HepG2 (cell line): Measurements from ENCODE around the gene BLOC1S2. TPM values are rescaled to one million over a fixed set of nuclear protein-coding genes. Genes with fewer than 3 reads are reported as not detected.

ENCODE experiments used
- ATAC-seq: fragments of 200-7000 bp; cut with Tn5 transposase; 3 replicates; pipeline ENCODE4 v1.9.1; 2020; ENCODE audit warnings: mild to moderate bottlenecking, moderate library complexity
- BruUV-seq: library from RNA; stranded (reverse); fragments of 400-500 nt; replicated peaks from 2 replicates; lab custom pipeline; 2021; lab: Mats Ljungman, UMichigan
- CTCF ChIA-PET: fragments of 300-600 bp; formaldehyde crosslinking; extraction: SDS; loops from one replicate; lab custom pipeline; 2021; ENCODE audit warnings: low total read pairs, inconsistent platforms, low intra/inter-chr PET ratio; lab: Yijun Ruan, JAX
- POLR2A ChIA-PET: fragments of 350-600 bp; sonication (Branson Sonifier 250); formaldehyde crosslinking; loops from one replicate; lab custom pipeline; 2020; ENCODE audit warnings: antibody characterized with exemption, inconsistent platforms; lab: Yijun Ruan, JAX
- DNase-seq: peaks from one replicate; pipeline ENCODE4 v3.0.0-alpha.2; 2015; ENCODE audit warnings: low spot score
- FAIRE-seq: peaks from 3 replicates; lab custom pipeline; 2011; peaks lifted over from hg19 to GRCh38; lab: Jason Lieb, UNC
- H2AFZ ChIP-seq: one replicate; pipeline ENCODE4 v1.6.1; 2011; ENCODE audit warnings: low read length, inconsistent platforms
- H3K27ac ChIP-seq: fragments of 300-600 bp; 3 replicates; pipeline ENCODE4 v1.8.0; 2011; ENCODE audit warnings: mixed run types, mild to moderate bottlenecking, mixed read lengths, low read length, inconsistent platforms; ENCODE audit not compliant: insufficient read depth; ENCODE audit errors: extremely low read length
- H3K27me3 ChIP-seq, 2 experiments: fragments of 200-600 bp in 1 of 2; 2 replicates in 1 of 2; 3 replicates in 1 of 2; pipeline versions ENCODE4 v1.6.0 to v1.8.0; 2011; ENCODE audit warnings: low read length in 2 of 2, mild to moderate bottlenecking in 2 of 2, moderate library complexity in 2 of 2, inconsistent platforms in 1 of 2; ENCODE audit not compliant: insufficient read depth in 2 of 2, control insufficient read depth in 1 of 2
- H3K36me3 ChIP-seq, 2 experiments: fragments of 200-600 bp in 1 of 2; replicated peaks in 1 of 2; 2 replicates in 1 of 2; 3 replicates in 1 of 2; pipeline versions ENCODE4 v1.5.1 to v1.8.0; 2011; ENCODE audit warnings: low read length in 2 of 2, inconsistent platforms in 1 of 2; ENCODE audit not compliant: insufficient read depth in 2 of 2, control insufficient read depth in 1 of 2
- H3K4me1 ChIP-seq: 2 replicates; pipeline ENCODE4 v1.5.1; 2012; ENCODE audit warnings: low read length, inconsistent platforms; ENCODE audit not compliant: insufficient read depth
- H3K4me2 ChIP-seq: 2 replicates; pipeline ENCODE4 v1.6.0; 2011; ENCODE audit warnings: low read depth, low read length, inconsistent platforms
- H3K4me3 ChIP-seq, 3 experiments: fragments of 200-600 bp in 1 of 3; sonication (generic), shearing (Covaris generic) in 1 of 3; replicated peaks in 1 of 3; 2 replicates each; pipeline ENCODE4 v1.5.1; 2011 to 2016; ENCODE audit warnings: low read length in 3 of 3, inconsistent platforms in 2 of 3, low read depth in 2 of 3, mild to moderate bottlenecking in 2 of 3, control low read depth in 1 of 3, mixed read lengths in 1 of 3; ENCODE audit not compliant: insufficient read depth in 1 of 3
- H3K79me2 ChIP-seq: one replicate; pipeline ENCODE4 v1.6.1; 2011; ENCODE audit warnings: low read length, inconsistent platforms; ENCODE audit not compliant: insufficient read depth
- H3K9ac ChIP-seq: 2 replicates; pipeline ENCODE4 v1.6.0; 2011; ENCODE audit warnings: mild to moderate bottlenecking, low read depth, low read length, inconsistent platforms; ENCODE audit not compliant: insufficient read depth
- H3K9me3 ChIP-seq: 2 replicates; pipeline ENCODE4 v1.5.1; 2012; ENCODE audit warnings: mild to moderate bottlenecking, low read length
- H4K20me1 ChIP-seq: 2 replicates; pipeline ENCODE4 v1.6.0; 2011; ENCODE audit warnings: inconsistent platforms, mild to moderate bottlenecking, low read length, moderate library complexity; ENCODE audit not compliant: insufficient read depth
- PHF20 ChIP-seq: sonication (generic); formaldehyde crosslinking; IDR thresholded peaks from 2 replicates; pipeline ENCODE4 v1.5.0; 2020; ENCODE audit warnings: mild to moderate bottlenecking, missing genetic modification reagents
- POLR2AphosphoS5 ChIP-seq: IDR thresholded peaks from 2 replicates; pipeline ENCODE4 v1.6.1; 2012; ENCODE audit warnings: low read depth, low read length
- TEAD3 ChIP-seq: optimal IDR thresholded peaks from 2 replicates; pipeline ENCODE3; 2016; ENCODE audit warnings: borderline replicate concordance
- ZMYM3 ChIP-seq: sonication (generic); formaldehyde crosslinking; IDR thresholded peaks from 2 replicates; pipeline ENCODE4 v1.5.1; 2020; ENCODE audit warnings: mild to moderate bottlenecking, missing genetic modification reagents
- WGBS: methylation state at CpG from one replicate; pipeline ENCODE4 v1.1.6; 2017; ENCODE audit warnings: low lambda C conversion rate; 5-methylcytosine and 5-hydroxymethylcytosine counted together
- in situ Hi-C: cut with HindIII; loops from 2 replicates; pipeline ENCODE4 v1.10.0; 2017; ENCODE audit warnings: low pct_unique_long_range_greater_than_20kb; ENCODE audit not compliant: extremely low pct_ligation_motif_present
- intact Hi-C: fragments of 100-400 bp; cut with micrococcal nuclease; formaldehyde crosslinking; loops from one replicate; pipeline ENCODE4 v1.10.0; 2022; ENCODE audit not compliant: unreplicated experiment
- polyA plus RNA-seq, 8 experiments: library from polyadenylated mRNA; depleted of rRNA in 3 of 8; stranded (reverse) in 7 of 8; unstranded in 1 of 8; fragments of >200 nt; fragmentation: Illumina TruSeq in 4 of 8; extraction: Trizol in 4 of 8; gene quantifications; 2 replicates each; pipeline versions ENCODE4 v1.2.1 to v1.2.3, GENCODE V29; 2011 to 2016; ENCODE audit warnings: low read depth in 4 of 8, missing spikeins in 1 of 8, mixed read lengths in 1 of 8; ENCODE audit not compliant: insufficient read depth in 1 of 8
- small RNA-seq, 3 experiments: library from RNA; depleted of rRNA; stranded (forward); fragments of <200 nt; gene quantifications; one replicate each; pipeline ENCODE3, GENCODE V24; 2012; ENCODE audit warnings: low read depth in 2 of 3, low replicate concordance in 1 of 3; ENCODE audit not compliant: insufficient read length in 3 of 3, insufficient read depth in 2 of 3
- total RNA-seq, 5 experiments: library from RNA; depleted of rRNA; stranded (reverse); fragments of >200 nt; fragmentation: Illumina TruSeq; extraction: Trizol; gene quantifications; 2 replicates each; pipeline ENCODE4 v1.2.3, GENCODE V29; 2016; ENCODE audit warnings: low read depth in 1 of 5
- TF ChIP-seq, protein P1 (sequence below): sonication (generic); formaldehyde crosslinking; IDR thresholded peaks from 2 replicates; pipeline ENCODE4 v1.5.1; 2020; ENCODE audit warnings: missing genetic modification reagents, mild to moderate bottlenecking, borderline replicate concordance
- TF ChIP-seq, protein P2 (sequence below): sonication (generic); formaldehyde crosslinking; IDR thresholded peaks from 2 replicates; pipeline ENCODE4 v1.4.0; 2020; ENCODE audit warnings: mild to moderate bottlenecking, missing genetic modification reagents
- TF ChIP-seq, protein P3 (sequence below): sonication (generic); formaldehyde crosslinking; IDR thresholded peaks from 2 replicates; pipeline ENCODE4 v1.4.0; 2020; ENCODE audit warnings: mild to moderate bottlenecking, missing genetic modification reagents
- TF ChIP-seq, protein P4 (sequence below): sonication (generic); formaldehyde crosslinking; IDR thresholded peaks from 2 replicates; pipeline ENCODE4 v1.4.0; 2020; ENCODE audit warnings: low read depth, mild to moderate bottlenecking, missing genetic modification reagents

Gene BLOC1S2
- total and polyA plus RNA-seq, 2 of the 13 experiments (the other 11 are each of a cell fraction or from before 2014, with no cell fraction given), result 22.3 to 64.4 TPM

DNA sequence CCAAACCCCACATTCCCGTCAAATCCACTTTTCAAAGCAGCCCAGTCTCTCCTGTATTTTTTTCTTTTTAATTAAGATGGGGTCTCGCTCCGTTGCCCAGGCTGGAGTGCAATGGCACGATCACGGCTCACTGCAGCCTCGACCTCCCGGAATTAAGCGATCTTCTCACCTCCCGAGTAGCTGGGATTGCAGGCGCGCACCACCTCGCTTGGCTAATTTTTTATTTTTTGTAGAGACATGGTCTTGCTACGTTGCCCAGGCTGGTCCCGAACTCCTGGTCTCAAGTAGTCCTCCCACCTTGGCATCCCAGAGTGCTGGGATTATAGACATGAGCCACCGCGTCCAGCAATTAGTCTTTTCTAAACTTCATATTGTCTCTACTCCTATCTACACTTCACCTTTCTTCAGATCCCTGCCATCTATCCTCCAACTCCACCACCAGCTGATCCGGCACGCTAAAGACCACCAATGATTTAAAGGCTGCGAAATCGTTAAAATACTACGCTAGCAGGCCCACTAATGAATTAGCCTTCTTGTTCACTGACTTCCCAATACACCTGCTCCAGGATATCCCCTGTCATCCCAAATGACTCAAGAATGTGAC is 56.6 kb downstream of the BLOC1S2 start (continued):
- TF ChIP-seq, protein P1, sequence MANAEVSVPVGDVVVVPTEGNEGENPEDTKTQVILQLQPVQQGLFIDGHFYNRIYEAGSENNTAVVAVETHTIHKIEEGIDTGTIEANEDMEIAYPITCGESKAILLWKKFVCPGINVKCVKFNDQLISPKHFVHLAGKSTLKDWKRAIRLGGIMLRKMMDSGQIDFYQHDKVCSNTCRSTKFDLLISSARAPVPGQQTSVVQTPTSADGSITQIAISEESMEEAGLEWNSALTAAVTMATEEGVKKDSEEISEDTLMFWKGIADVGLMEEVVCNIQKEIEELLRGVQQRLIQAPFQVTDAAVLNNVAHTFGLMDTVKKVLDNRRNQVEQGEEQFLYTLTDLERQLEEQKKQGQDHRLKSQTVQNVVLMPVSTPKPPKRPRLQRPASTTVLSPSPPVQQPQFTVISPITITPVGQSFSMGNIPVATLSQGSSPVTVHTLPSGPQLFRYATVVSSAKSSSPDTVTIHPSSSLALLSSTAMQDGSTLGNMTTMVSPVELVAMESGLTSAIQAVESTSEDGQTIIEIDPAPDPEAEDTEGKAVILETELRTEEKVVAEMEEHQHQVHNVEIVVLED (CRISPR knock-in tag), result peak; percentile 7; the same call in 1 of the 2 replicates
- TF ChIP-seq ZMYM3 (0 out of 2 replicates have a peak, but pooled peaks have one; percentile 17), TEAD3 (CRISPR knock-in tag) (peak; percentile 6), PHF20 (0 out of 2 replicates have a peak, but pooled peaks have one; percentile 42), POLR2AphosphoS5 (0 out of 2 replicates have a peak, but pooled peaks have one; percentile 22)

DNA sequence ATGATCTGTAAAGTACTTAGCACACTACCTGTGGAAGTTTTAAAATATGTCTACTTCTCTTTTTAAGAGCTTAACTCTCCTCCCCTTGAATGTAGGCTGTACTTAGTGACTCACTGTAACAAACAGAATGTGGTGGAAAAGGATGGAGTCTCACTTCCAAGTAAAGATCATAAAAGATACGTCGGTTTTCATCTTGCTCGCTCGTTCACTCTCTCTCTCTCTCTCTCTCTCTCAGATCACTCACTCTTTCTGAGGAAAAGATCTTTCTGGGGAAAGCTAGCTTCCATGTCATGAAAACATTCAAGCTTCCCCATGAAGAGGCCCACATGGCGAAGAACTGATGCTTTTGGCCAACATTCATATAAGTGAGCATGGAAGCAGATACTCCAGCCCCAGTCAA is 62.6 kb downstream of the BLOC1S2 start:
- H3K36me3 ChIP-seq, result peaks cover under 1 to 29% of the 10 kb centered on the region in 2 experiments; a peak in 2 of 5 replicates
- TF ChIP-seq, protein P2, sequence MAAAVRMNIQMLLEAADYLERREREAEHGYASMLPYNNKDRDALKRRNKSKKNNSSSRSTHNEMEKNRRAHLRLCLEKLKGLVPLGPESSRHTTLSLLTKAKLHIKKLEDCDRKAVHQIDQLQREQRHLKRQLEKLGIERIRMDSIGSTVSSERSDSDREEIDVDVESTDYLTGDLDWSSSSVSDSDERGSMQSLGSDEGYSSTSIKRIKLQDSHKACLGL, result no peak
- TF ChIP-seq, protein P3, sequence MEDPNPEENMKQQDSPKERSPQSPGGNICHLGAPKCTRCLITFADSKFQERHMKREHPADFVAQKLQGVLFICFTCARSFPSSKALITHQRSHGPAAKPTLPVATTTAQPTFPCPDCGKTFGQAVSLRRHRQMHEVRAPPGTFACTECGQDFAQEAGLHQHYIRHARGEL (CRISPR knock-in tag), result no peak
- TF ChIP-seq, protein P4, sequence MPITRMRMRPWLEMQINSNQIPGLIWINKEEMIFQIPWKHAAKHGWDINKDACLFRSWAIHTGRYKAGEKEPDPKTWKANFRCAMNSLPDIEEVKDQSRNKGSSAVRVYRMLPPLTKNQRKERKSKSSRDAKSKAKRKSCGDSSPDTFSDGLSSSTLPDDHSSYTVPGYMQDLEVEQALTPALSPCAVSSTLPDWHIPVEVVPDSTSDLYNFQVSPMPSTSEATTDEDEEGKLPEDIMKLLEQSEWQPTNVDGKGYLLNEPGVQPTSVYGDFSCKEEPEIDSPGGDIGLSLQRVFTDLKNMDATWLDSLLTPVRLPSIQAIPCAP (CRISPR knock-in tag), result no peak
- TF ChIP-seq, all 625 proteins: peak for 0
- Histone ChIP-seq H2AFZ (no peak overlapping the region), H3K9ac (no peak overlapping the region), H3K4me3 (no peak overlapping the region), H3K9me3 (no peaks in the 10 kb centered on the region), H3K27me3 (peaks cover 0 to 3% of the 10 kb centered on the region in 2 experiments; a peak in 1 of 5 replicates), H4K20me1 (no peaks in the 10 kb centered on the region), H3K4me1 (peaks cover 19% of the 10 kb centered on the region), H3K4me2 (no peak overlapping the region), H3K79me2 (peaks cover 24% of the 10 kb centered on the region), H3K27ac (no peak overlapping the region)
- no peak for FAIRE-seq
- CTCF ChIA-PET, result no interaction called here
- no peak for DNase-seq
- BruUV-seq, result no TSS peak
- POLR2A ChIA-PET, result no interaction called here
- no peak for ATAC-seq
- WGBS, result 96% methylated on average over 5 of the region's 5 CpGs
- in situ Hi-C loops (no loop called here), intact Hi-C loops (no loop called here)

Small RNAs within 50 kb of the gene (small RNA-seq; reads per million reads assigned to genes)
- 0 reads per million in 3 experiments for gene RNU6-422P
- 8.7 to 1,344 (median 40.3) reads per million in 3 experiments for gene SNORA12

Other genes starting within 250 kb of the BLOC1S2 start
- gene CPN1, start 204.8 kb downstream of the BLOC1S2 start, total RNA-seq (2016; rRNA removed; fragmentation: Illumina TruSeq; extraction: Trizol), result 8.1 and 17.3 TPM in 2 replicates
- 35.1 and 42.1 TPM in 2 replicates for gene CPN1, start 204.8 kb downstream of the BLOC1S2 start, polyA plus RNA-seq (2011; rRNA removed)
- 46.9 and 69.3 TPM in 2 replicates for gene ERLIN1, start 100.7 kb downstream of the BLOC1S2 start, total RNA-seq (2016; rRNA removed; fragmentation: Illumina TruSeq; extraction: Trizol)
- 56.8 and 61.3 TPM in 2 replicates for gene ERLIN1, start 100.7 kb downstream of the BLOC1S2 start, polyA plus RNA-seq (2011; rRNA removed)
- gene CHUK, start 57.1 kb downstream of the BLOC1S2 start, total RNA-seq (2016; rRNA removed; fragmentation: Illumina TruSeq; extraction: Trizol), result 30.3 and 44.3 TPM in 2 replicates
- 8.0 and 9.6 TPM in 2 replicates for gene CHUK, start 57.1 kb downstream of the BLOC1S2 start, polyA plus RNA-seq (2011; rRNA removed)
- gene CWF19L1, start 19.0 kb downstream of the BLOC1S2 start, total RNA-seq (2016; rRNA removed; fragmentation: Illumina TruSeq; extraction: Trizol), result 42.1 and 60.0 TPM in 2 replicates
- 11.8 and 13.6 TPM in 2 replicates for gene CWF19L1, start 19.0 kb downstream of the BLOC1S2 start, polyA plus RNA-seq (2011; rRNA removed)
- gene PKD2L1, start 43.5 kb upstream of the BLOC1S2 start, total RNA-seq (2016; rRNA removed; fragmentation: Illumina TruSeq; extraction: Trizol), result 0.07 and 0.31 TPM in 2 replicates
- 0.15 and 0.27 TPM in 2 replicates for gene PKD2L1, start 43.5 kb upstream of the BLOC1S2 start, polyA plus RNA-seq (2011; rRNA removed)
- 338 and 492 TPM in 2 replicates for gene SCD, start 60.6 kb upstream of the BLOC1S2 start, total RNA-seq (2016; rRNA removed; fragmentation: Illumina TruSeq; extraction: Trizol)
- gene SCD, start 60.6 kb upstream of the BLOC1S2 start, polyA plus RNA-seq (2011; rRNA removed), result 512 and 596 TPM in 2 replicates
- gene WNT8B, start 176.3 kb upstream of the BLOC1S2 start, total RNA-seq (2016; rRNA removed; fragmentation: Illumina TruSeq; extraction: Trizol), result 0.07 TPM in 1 of 2 replicates, not detected in the other
- gene WNT8B, start 176.3 kb upstream of the BLOC1S2 start, polyA plus RNA-seq (2011; rRNA removed), result 0.13 and 0.20 TPM in 2 replicates
- 0.56 and 2.0 TPM in 2 replicates for gene SEC31B, start 233.2 kb upstream of the BLOC1S2 start, total RNA-seq (2016; rRNA removed; fragmentation: Illumina TruSeq; extraction: Trizol)
- gene SEC31B, start 233.2 kb upstream of the BLOC1S2 start, polyA plus RNA-seq (2011; rRNA removed), result 8.3 and 9.0 TPM in 2 replicates
- 216 and 222 TPM in 2 replicates for gene NDUFB8, start 243.2 kb upstream of the BLOC1S2 start, total RNA-seq (2016; rRNA removed; fragmentation: Illumina TruSeq; extraction: Trizol)
- 197 and 210 TPM in 2 replicates for gene NDUFB8, start 243.2 kb upstream of the BLOC1S2 start, polyA plus RNA-seq (2011; rRNA removed)
- gene HIF1AN, start 249.3 kb upstream of the BLOC1S2 start, total RNA-seq (2016; rRNA removed; fragmentation: Illumina TruSeq; extraction: Trizol), result 10.7 and 14.9 TPM in 2 replicates
- 8.0 and 8.6 TPM in 2 replicates for gene HIF1AN, start 249.3 kb upstream of the BLOC1S2 start, polyA plus RNA-seq (2011; rRNA removed)